ENCODE data around the gene FBXL22. TPM values are rescaled to one million over a fixed set of nuclear protein-coding genes. Genes with fewer than 3 reads are reported as not detected.

FBXL22 gene, protein sequence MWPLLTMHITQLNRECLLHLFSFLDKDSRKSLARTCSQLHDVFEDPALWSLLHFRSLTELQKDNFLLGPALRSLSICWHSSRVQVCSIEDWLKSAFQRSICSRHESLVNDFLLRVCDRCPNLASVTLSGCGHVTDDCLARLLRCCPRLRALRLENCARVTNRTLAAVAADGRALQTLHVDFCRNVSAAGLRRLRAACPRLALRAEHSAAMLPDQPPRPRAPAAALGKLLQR
- under 0.01 and 0.20 TPM in 2 replicates for total RNA-seq

DNA sequence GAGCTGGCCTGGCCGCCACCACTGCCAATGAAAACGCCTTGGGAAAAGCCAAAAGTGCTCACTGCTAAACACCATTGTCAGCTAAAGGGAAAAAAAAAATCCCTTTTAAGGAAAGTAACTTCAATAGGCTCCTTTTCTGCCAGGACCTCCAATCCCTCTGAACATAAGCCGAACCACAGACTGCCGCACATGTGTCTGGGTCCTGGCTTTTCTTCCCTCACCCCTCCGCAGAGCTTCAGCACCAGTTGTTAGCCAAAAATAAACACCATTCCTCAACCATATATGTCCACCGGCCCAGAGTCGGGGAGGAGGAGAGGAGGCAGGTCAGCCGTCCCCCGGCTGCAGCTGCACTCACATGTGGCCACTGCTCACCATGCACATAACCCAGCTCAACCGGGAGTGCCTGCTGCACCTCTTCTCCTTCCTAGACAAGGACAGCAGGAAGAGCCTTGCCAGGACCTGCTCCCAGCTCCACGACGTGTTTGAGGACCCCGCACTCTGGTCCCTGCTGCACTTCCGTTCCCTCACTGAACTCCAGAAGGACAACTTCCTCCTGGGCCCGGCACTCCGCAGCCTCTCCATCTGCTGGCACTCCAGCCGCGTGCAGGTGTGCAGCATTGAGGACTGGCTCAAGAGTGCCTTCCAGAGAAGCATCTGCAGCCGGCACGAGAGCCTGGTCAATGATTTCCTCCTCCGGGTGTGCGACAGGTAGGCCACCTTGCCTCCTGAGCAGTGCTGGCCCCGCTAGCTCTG lies at the start of gene FBXL22:
Gene FBXL22 (plus strand): TSS at position 350 of the 753 bp plus-strand sequence. CDS start 6 bp downstream, at position 356.
- no peak for DNase-seq (ENCODE audit: low read depth in 2 of 2)

DNA sequence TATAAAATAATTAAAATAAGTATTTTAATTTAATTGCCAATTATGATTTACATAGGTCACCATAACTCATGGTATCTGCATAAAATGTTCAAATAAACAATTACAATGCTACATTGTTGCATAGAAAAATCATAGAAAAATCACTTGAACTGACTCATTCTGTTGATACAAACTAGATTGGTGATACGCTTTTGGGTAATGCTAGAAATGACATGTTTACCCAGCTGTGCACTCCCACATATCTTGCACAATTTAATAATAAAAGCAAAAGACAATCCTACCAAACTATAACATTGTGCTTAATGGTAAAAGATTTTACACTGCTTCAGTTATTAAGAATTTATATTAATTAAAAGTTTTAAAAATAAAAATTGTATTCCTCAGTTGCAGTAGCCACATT lies 45.8 kb upstream of the FBXL22 start:
- no peak for DNase-seq (ENCODE audit: low read depth in 2 of 2)

DNA sequence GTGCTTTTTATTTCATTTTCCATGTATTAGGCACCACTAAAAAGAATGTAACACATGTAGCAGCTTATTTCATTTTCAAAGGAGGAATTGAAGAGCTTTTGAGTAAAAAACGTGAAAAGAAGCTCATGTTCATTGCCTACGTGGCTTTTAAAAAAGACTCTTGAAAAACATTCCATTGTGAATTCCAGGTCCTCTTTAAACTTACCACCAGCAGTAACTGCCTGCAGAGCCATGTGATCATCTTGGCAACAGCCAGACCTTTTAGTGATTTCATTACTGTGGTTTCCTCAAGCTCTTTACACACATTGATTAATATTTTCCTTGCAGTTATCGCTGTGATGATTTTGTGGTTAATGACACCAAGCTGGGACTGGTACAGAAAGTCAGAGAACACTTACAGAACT lies 43.8 kb upstream of the FBXL22 start:
- peak; percentile 90 to 92 for DNase-seq (ENCODE audit: low read depth in 2 of 2)

DNA sequence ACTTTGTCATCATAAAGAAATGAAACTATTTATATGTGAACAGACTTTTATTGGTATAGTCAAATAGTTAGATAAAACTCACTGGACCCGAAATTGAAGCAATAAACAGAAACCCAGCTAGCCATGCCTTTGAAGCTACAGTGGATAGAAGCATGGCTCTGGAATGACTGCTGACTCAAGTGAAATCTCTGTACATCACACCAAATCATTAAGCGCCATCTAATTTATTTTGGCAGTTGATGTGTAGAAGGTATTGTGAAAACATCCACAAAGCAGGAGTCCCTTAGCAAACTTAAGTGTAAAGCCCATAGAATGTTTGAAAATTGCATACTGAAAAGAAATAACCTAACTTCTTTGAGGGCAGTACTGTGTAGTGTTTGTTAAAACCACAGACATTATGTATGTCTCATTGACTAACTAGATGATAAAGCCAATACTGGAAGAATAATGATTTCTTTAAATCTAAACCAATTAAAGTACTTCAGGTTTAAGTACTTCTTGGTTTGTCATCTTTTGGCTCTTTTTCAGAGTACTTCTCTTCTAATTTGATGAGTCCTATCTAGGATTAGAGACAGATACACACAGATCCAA lies 42.8 kb upstream of the FBXL22 start:
- no peak for DNase-seq (ENCODE audit: low read depth in 2 of 2)

- no peak for DNase-seq (ENCODE audit: low read depth in 2 of 2)
Observed at GRCh38 chr15:63555507-63555906, 41.7 kb upstream of the FBXL22 start.

DNA sequence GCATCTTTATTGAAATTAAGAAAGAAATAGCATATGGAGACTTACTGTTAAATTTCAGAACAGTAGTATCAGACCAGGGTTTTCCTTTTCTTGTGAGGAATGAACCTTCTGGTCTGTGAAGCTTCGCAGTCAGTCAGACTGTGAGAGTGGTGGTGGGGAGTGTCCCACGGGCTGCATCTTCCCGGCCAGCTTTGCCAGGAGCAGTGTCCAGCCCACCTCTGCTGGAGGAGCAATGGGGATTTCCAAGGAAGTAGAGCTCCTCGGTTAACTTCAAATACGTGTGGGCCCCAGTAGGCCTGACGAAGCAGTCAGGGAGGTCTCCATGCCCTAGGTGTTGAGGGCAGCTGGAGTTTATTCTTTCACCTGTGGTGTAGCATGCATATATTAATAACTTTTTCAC lies 40.9 kb upstream of the FBXL22 start:
- DNase-seq (ENCODE audit: low read depth in 2 of 2), result peak in 1 of 2 donors; percentile 50

GRCh38 chr15:63556736-63557135 lies 40.5 kb upstream of the FBXL22 start:
- no peak for DNase-seq (ENCODE audit: low read depth in 2 of 2)

DNA sequence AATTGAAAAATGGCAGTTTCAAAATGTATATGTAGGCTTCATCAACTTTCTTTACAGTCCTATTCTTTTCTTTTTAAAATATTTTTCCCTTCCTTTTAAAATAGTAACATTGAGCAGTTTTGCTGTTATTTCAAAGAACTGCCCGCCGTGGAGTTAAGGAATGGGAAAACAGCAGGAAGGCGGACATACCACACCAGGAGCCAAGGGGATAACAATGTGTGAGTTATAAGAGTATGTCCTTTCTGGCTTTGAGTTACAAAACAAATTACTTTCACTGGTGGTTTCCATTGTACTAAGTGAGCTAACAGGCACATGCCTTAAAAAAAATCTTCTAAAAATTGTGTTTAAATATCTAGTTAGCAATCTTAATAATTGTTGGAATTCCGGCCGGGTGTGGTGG lies 37.4 kb upstream of the FBXL22 start:
- DNase-seq (ENCODE audit: low read depth in 2 of 2), result no peak

DNA sequence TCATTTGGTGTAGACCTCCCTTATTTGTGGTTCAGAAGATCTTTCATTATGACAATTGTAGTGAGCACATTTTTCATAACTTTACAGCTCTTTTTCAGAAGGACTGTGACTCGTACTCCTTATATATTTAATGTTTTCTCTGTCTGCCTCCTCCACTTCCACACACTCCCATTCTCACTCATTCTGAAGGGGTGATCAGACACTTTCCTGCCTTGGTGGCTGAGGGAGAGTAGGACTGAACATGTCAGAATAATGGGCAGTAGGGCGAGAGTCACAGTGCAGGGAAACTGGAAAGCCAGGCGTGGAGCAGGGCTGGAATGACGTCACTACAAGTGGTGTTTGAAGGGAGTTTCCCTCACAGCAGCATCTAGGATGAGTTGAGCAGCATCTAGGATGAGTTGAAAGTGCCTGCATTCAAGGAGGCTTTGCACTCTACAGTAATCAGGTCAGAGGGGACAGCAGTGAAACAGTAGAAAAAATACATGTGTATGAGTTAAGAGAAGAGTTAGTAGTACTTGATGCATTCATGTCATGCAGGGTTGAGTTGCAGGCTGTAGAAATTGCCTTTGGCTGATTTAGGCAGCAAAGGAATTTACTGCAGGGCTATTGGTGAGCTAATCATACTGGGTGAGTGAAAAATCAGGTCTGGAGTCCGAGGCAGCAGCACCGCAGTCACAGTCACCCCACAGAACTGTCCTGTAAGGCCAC lies 36.3 kb upstream of the FBXL22 start:
- DNase-seq (ENCODE audit: low read depth in 2 of 2), result no peak

GRCh38 chr15:63564093-63564492 lies 33.1 kb upstream of the FBXL22 start:
- DNase-seq (ENCODE audit: low read depth in 2 of 2), result no peak

- DNase-seq (ENCODE audit: low read depth in 2 of 2), result peak in 1 of 2 donors; percentile 11
Observed at GRCh38 chr15:63565536-63566186, 31.5 kb upstream of the FBXL22 start.

GRCh38 chr15:63572749-63573464 lies 24.3 kb upstream of the FBXL22 start:
- DNase-seq (ENCODE audit: low read depth in 2 of 2), result no peak

- DNase-seq (ENCODE audit: low read depth in 2 of 2), result peak in 1 of 2 donors; percentile 21
Observed at GRCh38 chr15:63573533-63573932, 23.7 kb upstream of the FBXL22 start.

DNA sequence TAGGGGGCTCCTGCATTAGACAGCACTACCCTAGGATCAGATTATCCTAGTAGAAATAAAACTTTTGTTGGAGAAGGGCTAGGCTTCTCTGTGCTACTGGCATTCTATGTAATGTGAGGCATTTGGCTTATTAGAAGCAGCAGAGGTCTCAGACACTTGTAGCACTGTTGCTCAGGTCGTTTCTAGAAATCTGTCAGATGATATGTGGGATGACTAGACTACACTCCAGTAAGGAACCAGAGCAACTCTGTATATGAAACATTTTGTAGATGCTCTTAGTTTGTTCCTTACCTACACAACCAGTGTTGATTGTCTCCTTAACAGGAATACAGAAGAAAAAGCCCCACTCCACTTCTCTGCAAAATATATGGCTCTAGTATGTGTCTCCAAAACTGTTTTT lies 21.9 kb upstream of the FBXL22 start:
- no peak for DNase-seq (ENCODE audit: low read depth in 2 of 2)

DNA sequence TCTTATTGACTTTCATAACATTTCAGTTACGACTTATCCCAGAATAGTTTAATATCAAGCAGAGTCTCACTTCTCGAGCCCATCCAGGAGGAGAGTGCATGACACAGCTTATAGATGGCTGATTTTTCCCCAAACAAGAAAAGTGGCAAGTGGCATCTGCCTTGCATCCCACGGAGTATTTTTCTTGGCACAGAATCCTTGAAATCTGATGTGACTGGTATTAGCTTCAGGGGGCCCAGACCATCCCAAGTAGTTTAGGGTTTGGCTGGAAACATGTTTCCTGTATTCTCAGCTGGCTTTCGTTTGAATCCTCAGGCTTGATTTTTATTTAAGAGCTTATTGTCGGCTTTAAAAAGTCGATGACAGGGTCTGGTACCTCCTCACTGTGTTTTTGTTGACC lies 20.7 kb upstream of the FBXL22 start:
- no peak for DNase-seq (ENCODE audit: low read depth in 2 of 2)

DNA sequence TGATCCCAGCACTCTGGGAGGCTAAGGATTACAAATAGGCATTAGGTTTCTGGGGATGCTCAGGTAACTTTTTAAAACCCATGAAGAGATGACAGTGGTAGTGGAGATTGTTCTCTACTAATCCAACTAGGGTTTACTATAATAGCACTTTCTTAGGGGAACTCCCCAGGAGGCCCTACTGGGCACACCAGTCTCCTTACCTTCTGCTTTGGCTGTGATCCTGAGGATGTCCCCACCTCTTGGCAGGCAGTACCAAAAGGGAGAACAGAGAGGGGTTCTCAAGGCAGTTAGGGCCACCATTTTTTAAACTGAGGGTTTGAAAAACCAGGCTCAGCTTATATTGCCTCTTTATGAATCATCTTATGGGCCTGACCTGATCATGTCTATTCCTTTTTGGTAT lies 15.0 kb upstream of the FBXL22 start:
- DNase-seq (ENCODE audit: low read depth in 2 of 2), result no peak

DNA sequence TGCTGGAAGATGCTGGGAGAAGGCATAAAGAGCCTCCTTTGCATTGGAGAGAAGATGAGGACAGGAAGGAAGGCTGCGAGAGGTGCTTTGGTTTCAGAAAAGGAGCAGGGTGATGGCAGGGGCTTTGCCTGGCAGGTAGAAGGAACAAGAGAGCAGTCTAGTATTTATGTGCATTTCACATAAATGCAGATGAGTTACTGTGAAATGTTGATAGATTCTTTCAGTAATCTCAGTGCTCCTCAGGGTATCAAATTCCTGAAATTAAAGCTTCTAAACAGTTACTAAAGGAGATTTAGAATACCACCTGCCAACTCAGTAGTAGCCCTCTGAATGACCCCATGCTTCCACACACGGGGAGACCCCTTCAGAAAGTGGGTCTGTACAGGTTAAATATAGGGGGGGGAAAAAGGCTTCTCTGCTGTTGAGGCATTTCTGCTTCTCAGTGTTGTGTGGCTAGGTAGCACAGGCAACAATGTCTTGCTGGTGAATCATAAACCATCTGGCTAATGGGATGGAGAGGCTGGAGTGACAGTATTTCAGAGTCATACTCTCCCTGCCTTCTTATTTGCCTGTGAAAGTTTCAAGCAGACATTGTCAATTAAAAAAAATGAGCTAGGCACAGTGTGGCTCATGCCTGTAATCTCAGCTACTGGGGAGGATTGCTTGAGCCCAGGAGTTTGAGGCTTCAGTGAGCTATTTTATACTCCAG lies 14.3 kb upstream of the FBXL22 start:
- peak in 1 of 2 donors; percentile 59 for DNase-seq (ENCODE audit: low read depth in 2 of 2)

GRCh38 chr15:63586790-63587189 lies 10.4 kb upstream of the FBXL22 start:
- no peak for DNase-seq (ENCODE audit: low read depth in 2 of 2)

- peak in 1 of 2 donors; percentile 42 for DNase-seq (ENCODE audit: low read depth in 2 of 2)
Observed at GRCh38 chr15:63587527-63587926, 9.7 kb upstream of the FBXL22 start.

GRCh38 chr15:63588826-63589225 lies 8.4 kb upstream of the FBXL22 start:
- no peak for DNase-seq (ENCODE audit: low read depth in 2 of 2)

All from lung microvascular endothelial cell (primary cell).